Smooth muscle cell of the brain vasculature (primary cell): ENCODE measurements around the gene GLG1.
"Not testable (repeated sequence)": the region's sequence is repeated elsewhere in the genome, so short reads cannot be mapped to it uniquely, and the experiment has no call there.

Experiments
- DNase-seq: peaks from one replicate; pipeline ENCODE4 v3.0.0-alpha.2; 2012; ENCODE audit warnings: low read depth, low spot score

GLG1 gene

GRCh38 chr16:74443624-74444346 lies 163.1 kb downstream of the GLG1 start:
- DNase-seq, result not testable (repeated sequence)

- no peak for DNase-seq
These were observed 167.2 kb downstream of the GLG1 start for GRCh38 chr16:74439685-74440084.

GRCh38 chr16:74438492-74438979 lies 168.4 kb downstream of the GLG1 start:
- DNase-seq, result no peak

- DNase-seq, result no peak
These were observed 175.4 kb downstream of the GLG1 start for GRCh38 chr16:74431516-74431915.

GRCh38 chr16:74430036-74430712 lies 176.7 kb downstream of the GLG1 start:
- DNase-seq, result not testable (repeated sequence)

GRCh38 chr16:74428493-74428892 lies 178.4 kb downstream of the GLG1 start:
- not testable (repeated sequence) for DNase-seq

GRCh38 chr16:74425751-74426150 lies 181.2 kb downstream of the GLG1 start:
- not testable (repeated sequence) for DNase-seq

- not testable (repeated sequence) for DNase-seq
These were observed 183.2 kb downstream of the GLG1 start for GRCh38 chr16:74423721-74424120.

- DNase-seq, result not testable (repeated sequence)
These were observed 184.8 kb downstream of the GLG1 start for GRCh38 chr16:74422086-74422485.

- not testable (repeated sequence) for DNase-seq
These were observed 185.5 kb downstream of the GLG1 start for GRCh38 chr16:74421482-74421785.

- DNase-seq, result not testable (repeated sequence)
These were observed 186.1 kb downstream of the GLG1 start, which contains the start of gene CLEC18B for GRCh38 chr16:74420612-74421481. Gene CLEC18B, minus strand, starts transcription at chr16:74421478. Its CDS starts 208 bp downstream, at chr16:74421270.

- DNase-seq, result not testable (repeated sequence)
These were observed 187.1 kb downstream of the GLG1 start for GRCh38 chr16:74419811-74420210.

- not testable (repeated sequence) for DNase-seq
These were observed 189.0 kb downstream of the GLG1 start for GRCh38 chr16:74417897-74418296.

- DNase-seq, result not testable (repeated sequence)
These were observed 193.0 kb downstream of the GLG1 start for GRCh38 chr16:74413920-74414319.

GRCh38 chr16:74413485-74413884 lies 193.4 kb downstream of the GLG1 start:
- not testable (repeated sequence) for DNase-seq

- not testable (repeated sequence) for DNase-seq
These were observed 194.0 kb downstream of the GLG1 start for GRCh38 chr16:74412775-74413390.

GRCh38 chr16:74412138-74412774 lies 194.7 kb downstream of the GLG1 start:
- not testable (repeated sequence) for DNase-seq

- DNase-seq, result not testable (repeated sequence)
These were observed 195.9 kb downstream of the GLG1 start for GRCh38 chr16:74410981-74411380.

GRCh38 chr16:74410057-74410957 lies 196.6 kb downstream of the GLG1 start:
- not testable (repeated sequence) for DNase-seq
